ENCODE measurements around the gene DPPA4.

Gene DPPA4

DNA sequence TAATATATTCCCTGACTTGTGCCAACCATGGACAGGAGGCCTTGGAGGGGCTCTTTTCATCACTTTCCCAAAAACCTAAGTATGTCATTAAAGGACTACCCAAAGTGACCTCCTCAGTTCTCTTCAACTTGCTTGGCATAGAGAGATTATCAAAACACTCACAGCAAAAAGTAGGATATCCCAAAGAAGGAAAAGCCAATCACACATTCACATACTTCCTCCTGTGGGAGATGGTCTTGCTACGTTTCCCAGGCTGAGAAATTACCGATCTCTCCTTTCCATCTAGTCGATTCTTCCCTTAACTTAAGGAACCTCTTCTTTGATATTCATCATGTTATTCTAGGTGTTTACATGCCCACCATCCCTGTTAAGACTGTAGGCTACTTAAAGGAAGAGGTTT is 9.1 kb downstream of the DPPA4 start:
- Histone ChIP-seq H3K9ac (ENCODE audit: low read depth, low read length, poor library complexity, severe bottlenecking) (no peak overlapping the region), H3K36me3 (ENCODE audit: insufficient read depth, low read length) (no peaks in the 10 kb centered on the region), H3K4me3 (ENCODE audit: low read length, poor library complexity, severe bottlenecking) (no peak overlapping the region), H3K9me2 (replicated peaks; ENCODE audit: low read depth, low read length) (no peaks in the 10 kb centered on the region), H3K4me2 (ENCODE audit: low read depth, low read length, poor library complexity, severe bottlenecking) (no peak overlapping the region), H3K4me1 (ENCODE audit: insufficient read depth, low read length, poor library complexity, severe bottlenecking) (no peaks in the 10 kb centered on the region), H3K27me3 (ENCODE audit: insufficient read depth, low read length, poor library complexity, severe bottlenecking) (no peaks in the 10 kb centered on the region), H4K20me1 (ENCODE audit: insufficient read depth, low read length, poor library complexity, severe bottlenecking) (no peaks in the 10 kb centered on the region), H2AFZ (ENCODE audit: low read length) (no peak overlapping the region), H3K79me2 (ENCODE audit: insufficient read depth, low read length) (no peaks in the 10 kb centered on the region), H3K9me3 (ENCODE audit: insufficient read depth, low read depth, low read length) (no peaks in the 10 kb centered on the region), H3F3A (ENCODE audit: low read depth) (no peaks in the 10 kb centered on the region)
- TF ChIP-seq EZH2phosphoT487 (IDR thresholded peaks at IDR 0.05; ENCODE audit: borderline replicate concordance), result no peak
- TF ChIP-seq, protein P1, sequence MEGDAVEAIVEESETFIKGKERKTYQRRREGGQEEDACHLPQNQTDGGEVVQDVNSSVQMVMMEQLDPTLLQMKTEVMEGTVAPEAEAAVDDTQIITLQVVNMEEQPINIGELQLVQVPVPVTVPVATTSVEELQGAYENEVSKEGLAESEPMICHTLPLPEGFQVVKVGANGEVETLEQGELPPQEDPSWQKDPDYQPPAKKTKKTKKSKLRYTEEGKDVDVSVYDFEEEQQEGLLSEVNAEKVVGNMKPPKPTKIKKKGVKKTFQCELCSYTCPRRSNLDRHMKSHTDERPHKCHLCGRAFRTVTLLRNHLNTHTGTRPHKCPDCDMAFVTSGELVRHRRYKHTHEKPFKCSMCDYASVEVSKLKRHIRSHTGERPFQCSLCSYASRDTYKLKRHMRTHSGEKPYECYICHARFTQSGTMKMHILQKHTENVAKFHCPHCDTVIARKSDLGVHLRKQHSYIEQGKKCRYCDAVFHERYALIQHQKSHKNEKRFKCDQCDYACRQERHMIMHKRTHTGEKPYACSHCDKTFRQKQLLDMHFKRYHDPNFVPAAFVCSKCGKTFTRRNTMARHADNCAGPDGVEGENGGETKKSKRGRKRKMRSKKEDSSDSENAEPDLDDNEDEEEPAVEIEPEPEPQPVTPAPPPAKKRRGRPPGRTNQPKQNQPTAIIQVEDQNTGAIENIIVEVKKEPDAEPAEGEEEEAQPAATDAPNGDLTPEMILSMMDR (conservative IDR thresholded peaks at IDR 0.05; ENCODE audit: low read length), result no peak

DNA sequence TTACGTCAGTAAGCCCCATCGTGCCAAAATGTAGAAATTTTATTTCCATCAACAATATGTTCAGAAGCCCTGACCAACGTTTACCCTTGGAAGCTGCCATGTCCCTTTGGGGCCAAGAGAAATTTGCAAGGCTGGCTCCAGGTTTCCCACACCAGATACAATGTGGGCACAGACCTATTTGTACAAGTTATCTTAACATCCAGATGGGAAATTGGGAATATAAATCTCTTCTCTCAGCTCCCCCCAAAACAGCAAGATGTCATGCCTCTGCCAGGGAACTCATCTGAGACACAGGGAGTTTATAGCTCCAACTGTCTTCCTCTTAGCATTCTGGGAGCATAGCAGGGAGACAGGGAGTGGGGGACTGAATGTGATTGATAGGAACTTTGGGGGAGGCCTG is 11.7 kb downstream of the DPPA4 start:
- no peaks in the 10 kb centered on the region for H4K20me1 ChIP-seq (ENCODE audit: insufficient read depth, low read length, poor library complexity, severe bottlenecking)
- H3K27me3 ChIP-seq (ENCODE audit: insufficient read depth, low read length, poor library complexity, severe bottlenecking), result no peaks in the 10 kb centered on the region
- no peak overlapping the region for H2AFZ ChIP-seq (ENCODE audit: low read length)
- TF ChIP-seq, protein P1 (conservative IDR thresholded peaks at IDR 0.05; ENCODE audit: low read length), result no peak
- no peak for TF ChIP-seq EZH2phosphoT487 (IDR thresholded peaks at IDR 0.05; ENCODE audit: borderline replicate concordance)
- H3K79me2 ChIP-seq (ENCODE audit: insufficient read depth, low read length), result no peaks in the 10 kb centered on the region
- H3K9ac ChIP-seq (ENCODE audit: low read depth, low read length, poor library complexity, severe bottlenecking), result no peak overlapping the region
- H3K9me2 ChIP-seq (replicated peaks; ENCODE audit: low read depth, low read length), result no peaks in the 10 kb centered on the region
- no peaks in the 10 kb centered on the region for H3K36me3 ChIP-seq (ENCODE audit: insufficient read depth, low read length)
- H3F3A ChIP-seq (ENCODE audit: low read depth), result no peaks in the 10 kb centered on the region
- H3K4me1 ChIP-seq (ENCODE audit: insufficient read depth, low read length, poor library complexity, severe bottlenecking), result no peaks in the 10 kb centered on the region
- H3K4me2 ChIP-seq (ENCODE audit: low read depth, low read length, poor library complexity, severe bottlenecking), result no peak overlapping the region
- no peak overlapping the region for H3K4me3 ChIP-seq (ENCODE audit: low read length, poor library complexity, severe bottlenecking)
- no peaks in the 10 kb centered on the region for H3K9me3 ChIP-seq (ENCODE audit: insufficient read depth, low read depth, low read length)

DNA sequence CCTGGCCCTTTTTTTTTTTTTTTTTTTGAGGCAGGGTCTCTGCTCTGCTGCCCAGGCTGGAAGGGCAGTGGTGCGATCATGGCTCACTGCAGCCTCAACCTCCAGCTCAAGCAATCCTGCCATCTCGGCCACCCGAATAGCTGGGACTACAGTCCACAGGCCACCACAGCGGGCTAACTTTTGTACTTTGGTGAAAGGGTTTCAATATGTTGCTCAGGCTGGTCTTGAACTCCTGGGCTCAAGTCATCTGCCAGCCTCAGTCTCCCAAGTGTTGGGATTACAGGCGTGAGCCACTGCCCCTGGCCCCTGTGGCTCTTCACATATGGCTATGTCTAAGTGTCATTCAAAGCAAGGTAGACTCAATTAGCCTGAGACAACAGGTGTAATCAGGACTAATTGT is 12.2 kb downstream of the DPPA4 start:
- no peaks in the 10 kb centered on the region for H3K9me2 ChIP-seq (replicated peaks; ENCODE audit: low read depth, low read length)
- no peak overlapping the region for H3K4me2 ChIP-seq (ENCODE audit: low read depth, low read length, poor library complexity, severe bottlenecking)
- no peak overlapping the region for H3K4me3 ChIP-seq (ENCODE audit: low read length, poor library complexity, severe bottlenecking)
- H3K36me3 ChIP-seq (ENCODE audit: insufficient read depth, low read length), result no peaks in the 10 kb centered on the region
- H3K4me1 ChIP-seq (ENCODE audit: insufficient read depth, low read length, poor library complexity, severe bottlenecking), result no peaks in the 10 kb centered on the region
- H4K20me1 ChIP-seq (ENCODE audit: insufficient read depth, low read length, poor library complexity, severe bottlenecking), result no peaks in the 10 kb centered on the region
- H3K9ac ChIP-seq (ENCODE audit: low read depth, low read length, poor library complexity, severe bottlenecking), result no peak overlapping the region
- no peaks in the 10 kb centered on the region for H3F3A ChIP-seq (ENCODE audit: low read depth)
- no peaks in the 10 kb centered on the region for H3K79me2 ChIP-seq (ENCODE audit: insufficient read depth, low read length)
- H3K9me3 ChIP-seq (ENCODE audit: insufficient read depth, low read depth, low read length), result no peaks in the 10 kb centered on the region
- TF ChIP-seq, protein P1 (conservative IDR thresholded peaks at IDR 0.05; ENCODE audit: low read length), result no peak
- no peak for TF ChIP-seq EZH2phosphoT487 (IDR thresholded peaks at IDR 0.05; ENCODE audit: borderline replicate concordance)
- no peaks in the 10 kb centered on the region for H3K27me3 ChIP-seq (ENCODE audit: insufficient read depth, low read length, poor library complexity, severe bottlenecking)
- H2AFZ ChIP-seq (ENCODE audit: low read length), result no peak overlapping the region

All from Loucy (cell line).